HG03060 (cell line): ENCODE results near the gene MSANTD2.

ENCODE experiments used
- ATAC-seq: cut with Tn5 transposase; IDR thresholded peaks from one replicate; pipeline ENCODE4 v1.9.1; 2021; ENCODE audit warnings: low read depth, moderate number of reproducible peaks; ENCODE audit not compliant: unreplicated experiment

The MSANTD2 gene

GRCh38 chr11:124756033-124756752 is 44.0 kb downstream of the MSANTD2 start:
- no peak for ATAC-seq

- no peak for ATAC-seq
Observed at GRCh38 chr11:124754710-124755109, 45.5 kb downstream of the MSANTD2 start.

GRCh38 chr11:124754309-124754708 is 45.9 kb downstream of the MSANTD2 start:
- ATAC-seq, result no peak

GRCh38 chr11:124753624-124754023 is 46.6 kb downstream of the MSANTD2 start:
- no peak for ATAC-seq

- ATAC-seq, result no peak
Observed at GRCh38 chr11:124753205-124753604, 47.0 kb downstream of the MSANTD2 start.

- ATAC-seq, result no peak
Observed at GRCh38 chr11:124752471-124753102, 47.6 kb downstream of the MSANTD2 start.

- no peak for ATAC-seq
Observed at GRCh38 chr11:124751741-124752470, 48.3 kb downstream of the MSANTD2 start, which contains the start of gene VSIG2. Gene VSIG2 (minus strand): TSS chr11:124752255. CDS start chr11:124752137, 118 bp downstream.

GRCh38 chr11:124751391-124751740 is 48.8 kb downstream of the MSANTD2 start:
- ATAC-seq, result no peak

GRCh38 chr11:124749912-124750311 is 50.3 kb downstream of the MSANTD2 start:
- ATAC-seq, result no peak

- no peak for ATAC-seq
Observed at GRCh38 chr11:124748481-124749343, 51.5 kb downstream of the MSANTD2 start.

- ATAC-seq, result no peak
Observed at GRCh38 chr11:124748100-124748418, 52.1 kb downstream of the MSANTD2 start.

GRCh38 chr11:124747406-124748099 is 52.7 kb downstream of the MSANTD2 start:
- no peak for ATAC-seq

GRCh38 chr11:124746621-124747243 is 53.5 kb downstream of the MSANTD2 start:
- peak; percentile 73 for ATAC-seq

GRCh38 chr11:124745835-124746620 is 54.2 kb downstream of the MSANTD2 start:
- ATAC-seq, result peak; percentile 5

GRCh38 chr11:124745270-124745834 is 54.9 kb downstream of the MSANTD2 start:
- ATAC-seq, result no peak

- no peak for ATAC-seq
Observed at GRCh38 chr11:124743050-124743449, 57.2 kb downstream of the MSANTD2 start.

- no peak for ATAC-seq
Observed at GRCh38 chr11:124742555-124742954, 57.7 kb downstream of the MSANTD2 start.

- ATAC-seq, result no peak
Observed at GRCh38 chr11:124740277-124740882, 59.8 kb downstream of the MSANTD2 start.
